ENCODE results near the gene MIOS.
"Not testable (repeated sequence)": the region's sequence is repeated elsewhere in the genome, so short reads cannot be mapped to it uniquely, and the experiment has no call there.

The MIOS gene

DNA sequence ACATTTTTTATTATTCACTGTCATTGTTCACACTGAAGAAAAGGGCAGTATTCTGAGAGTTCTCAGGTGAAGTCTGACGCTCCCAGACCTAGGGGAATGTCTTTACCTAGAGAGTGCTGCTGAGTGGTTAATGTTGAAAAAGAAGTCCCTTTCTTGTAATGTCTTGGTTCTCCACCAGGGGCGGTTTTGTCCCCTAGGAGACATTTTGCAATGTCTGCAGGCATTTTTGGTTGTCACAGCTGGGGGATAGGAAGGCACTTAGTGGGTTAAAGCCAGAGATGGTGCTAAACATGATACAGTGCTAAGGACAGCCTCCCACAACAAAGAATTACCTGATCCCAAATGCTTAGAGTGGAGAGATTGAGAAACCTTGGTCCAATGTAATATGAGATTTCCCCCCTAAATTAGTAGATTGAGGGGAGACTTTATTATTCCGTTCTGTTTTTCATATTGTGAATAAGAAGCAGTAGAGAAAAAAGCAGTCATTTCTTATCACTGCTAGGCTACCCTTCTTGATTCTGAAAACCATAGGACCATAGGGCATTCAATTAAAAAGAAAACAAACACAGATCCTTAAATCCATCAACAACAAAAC, 87.0 kb downstream of the MIOS start:
- Mint-ChIP-seq H3K36me3 (ENCODE audit: low read depth) (peaks cover 19% of the 10 kb centered on the region), H3K27me3 (ENCODE audit: low read depth) (no peaks in the 10 kb centered on the region), H3K9me3 (peaks cover 20% of the 10 kb centered on the region), H3K4me1 (ENCODE audit: low read depth) (peaks cover 20% of the 10 kb centered on the region), H3K27ac (no peak overlapping the region), H3K4me3 (no peak overlapping the region)
- no peak for DNase-seq (ENCODE audit: low spot score)

DNA sequence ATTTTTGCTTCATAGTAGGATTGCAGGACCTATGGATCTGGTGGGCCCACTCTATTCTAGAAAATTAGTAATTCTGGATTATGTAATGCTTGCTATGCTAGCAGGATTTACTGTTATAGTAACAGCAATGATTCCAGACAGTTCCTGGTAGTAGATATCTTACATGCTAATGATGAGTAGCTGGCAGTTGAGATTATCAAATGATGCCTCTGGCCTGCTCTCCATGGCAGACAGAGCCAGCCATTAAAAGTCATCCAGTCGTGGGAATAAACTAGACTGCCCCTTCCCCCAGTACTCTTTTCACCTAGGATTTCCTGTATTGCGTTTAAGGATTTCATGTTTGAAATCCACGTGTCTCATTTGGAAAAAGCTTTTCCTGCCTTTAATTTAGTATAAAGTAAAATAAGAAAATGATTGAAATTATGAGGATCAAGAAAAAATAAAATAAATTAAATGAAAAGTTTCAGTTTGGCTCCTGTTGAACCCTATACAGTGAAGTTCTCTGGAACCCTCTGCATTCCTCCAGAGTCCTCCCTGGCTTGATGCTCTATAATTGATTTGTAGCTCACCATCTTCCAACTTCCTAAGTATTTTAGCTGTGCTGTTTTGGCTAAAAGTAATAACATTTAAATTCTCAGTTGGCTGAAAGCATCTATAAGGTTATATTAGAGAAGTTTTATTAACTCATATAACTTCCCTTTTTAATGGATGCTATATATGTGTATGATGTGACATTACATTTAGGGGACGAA, 88.5 kb downstream of the MIOS start:
- DNase-seq (ENCODE audit: low spot score): no peak
- Mint-ChIP-seq H3K27me3 (ENCODE audit: low read depth) (no peaks in the 10 kb centered on the region), H3K4me3 (no peak overlapping the region), H3K36me3 (ENCODE audit: low read depth) (peaks cover 32% of the 10 kb centered on the region), H3K4me1 (ENCODE audit: low read depth) (peaks cover 21% of the 10 kb centered on the region), H3K27ac (no peak overlapping the region), H3K9me3 (peaks cover 34% of the 10 kb centered on the region)

DNA sequence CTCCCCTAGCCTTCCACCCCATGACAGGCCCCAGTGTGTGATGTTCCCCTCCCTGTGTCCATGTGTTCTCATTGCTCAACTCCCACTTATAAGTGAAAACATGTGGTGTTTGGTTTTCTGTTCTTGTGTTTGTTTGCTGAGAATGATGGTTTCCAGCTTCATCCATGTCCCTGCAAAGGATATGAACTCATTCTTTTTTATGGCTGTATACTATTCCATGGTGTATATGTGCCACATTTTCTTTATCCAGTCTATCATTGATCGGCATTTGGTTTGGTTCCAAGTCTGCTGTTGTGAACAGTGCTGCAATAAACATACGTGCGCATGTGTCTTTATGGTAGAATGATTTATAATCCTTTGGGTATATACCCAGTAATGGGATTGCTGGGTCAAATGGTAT, 89.8 kb downstream of the MIOS start:
- Mint-ChIP-seq H3K4me1 (ENCODE audit: low read depth) (peaks cover 24% of the 10 kb centered on the region), H3K36me3 (ENCODE audit: low read depth) (peaks cover 34% of the 10 kb centered on the region), H3K9me3 (peaks cover 34% of the 10 kb centered on the region)
- not testable (repeated sequence) for DNase-seq (ENCODE audit: low spot score); H3K27me3 Mint-ChIP-seq (ENCODE audit: low read depth); H3K4me3 Mint-ChIP-seq; H3K27ac Mint-ChIP-seq
